ENCODE data around the gene SFXN1.

DNA sequence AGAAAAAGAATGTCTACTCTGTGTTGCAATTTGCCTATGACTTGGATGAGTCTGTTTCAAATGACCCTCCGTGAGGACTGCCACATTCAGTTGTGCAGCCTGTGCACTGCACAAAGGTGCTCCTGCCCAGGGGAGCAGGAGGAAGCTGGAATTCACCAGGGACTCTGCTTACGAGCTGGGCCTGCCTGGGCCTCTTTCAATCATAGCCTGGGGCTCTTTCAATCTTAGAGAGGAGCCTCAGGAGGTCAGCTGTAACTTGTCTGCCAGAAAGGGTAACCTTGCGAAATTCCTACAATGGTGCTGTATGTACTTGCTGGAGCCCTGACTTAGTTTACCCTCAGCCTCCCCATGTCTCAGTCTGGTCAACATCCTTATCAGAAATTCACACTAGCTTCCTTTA, 8.4 kb upstream of the SFXN1 start:
- TF ChIP-seq, protein P1, sequence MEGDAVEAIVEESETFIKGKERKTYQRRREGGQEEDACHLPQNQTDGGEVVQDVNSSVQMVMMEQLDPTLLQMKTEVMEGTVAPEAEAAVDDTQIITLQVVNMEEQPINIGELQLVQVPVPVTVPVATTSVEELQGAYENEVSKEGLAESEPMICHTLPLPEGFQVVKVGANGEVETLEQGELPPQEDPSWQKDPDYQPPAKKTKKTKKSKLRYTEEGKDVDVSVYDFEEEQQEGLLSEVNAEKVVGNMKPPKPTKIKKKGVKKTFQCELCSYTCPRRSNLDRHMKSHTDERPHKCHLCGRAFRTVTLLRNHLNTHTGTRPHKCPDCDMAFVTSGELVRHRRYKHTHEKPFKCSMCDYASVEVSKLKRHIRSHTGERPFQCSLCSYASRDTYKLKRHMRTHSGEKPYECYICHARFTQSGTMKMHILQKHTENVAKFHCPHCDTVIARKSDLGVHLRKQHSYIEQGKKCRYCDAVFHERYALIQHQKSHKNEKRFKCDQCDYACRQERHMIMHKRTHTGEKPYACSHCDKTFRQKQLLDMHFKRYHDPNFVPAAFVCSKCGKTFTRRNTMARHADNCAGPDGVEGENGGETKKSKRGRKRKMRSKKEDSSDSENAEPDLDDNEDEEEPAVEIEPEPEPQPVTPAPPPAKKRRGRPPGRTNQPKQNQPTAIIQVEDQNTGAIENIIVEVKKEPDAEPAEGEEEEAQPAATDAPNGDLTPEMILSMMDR (IDR thresholded peaks at IDR 0.05) = no peak
- TF ChIP-seq POLR2AphosphoS5 (IDR thresholded peaks at IDR 0.05) (no peak), POLR2A (IDR thresholded peaks at IDR 0.05) (no peak), EP300 (IDR thresholded peaks at IDR 0.05) (no peak)
